Stomach (tissue), 9 donors: ENCODE data around the gene AGAP1. TPM values are rescaled to one million over a fixed set of nuclear protein-coding genes. Genes with fewer than 3 reads are reported as not detected.

Experiments
- DNase-seq, 2 donors: peaks; one replicate each; pipeline versions ENCODE4 v3.0.0 to v3.0.0-alpha.2; 2013 to 2019
- H3K27ac ChIP-seq, 5 donors: fragments of 200-600 bp in 4 of 5; sonication (generic) in 4 of 5; one replicate each; pipeline ENCODE4 v1.5.1; 2013 to 2019; ENCODE audit warnings: mild to moderate bottlenecking in 1 of 5, moderate library complexity in 1 of 5
- H3K27me3 ChIP-seq, 3 donors: fragments of 200-600 bp; sonication (generic); one replicate each; pipeline ENCODE4 v1.5.1; 2017 to 2019; ENCODE audit warnings: mixed run types in 1 of 3
- H3K36me3 ChIP-seq, 4 donors: fragments of 200-600 bp; sonication (generic); 1 replicate in 3 of 4; 2 replicates in 1 of 4; pipeline ENCODE4 v1.5.1; 2016 to 2019
- H3K4me1 ChIP-seq, 4 donors: fragments of 200-600 bp; sonication (generic); one replicate each; pipeline ENCODE4 v1.5.1; 2016 to 2019
- H3K4me3 ChIP-seq, 4 donors: fragments of 200-600 bp; sonication (generic) in 3 of 4; one replicate each; pipeline ENCODE4 v1.5.1; 2016 to 2019; ENCODE audit warnings: mild to moderate bottlenecking in 1 of 4
- H3K9me3 ChIP-seq, 4 donors: fragments of 200-600 bp; sonication (generic); one replicate each; pipeline ENCODE4 v1.5.1; 2016 to 2019
- EP300 ChIP-seq: sonication (generic); formaldehyde crosslinking; IDR thresholded peaks from one replicate; pipeline ENCODE4 v1.6.1; 2017; ENCODE audit warnings: antibody characterized with exemption
- POLR2A ChIP-seq, 4 donors: fragments of 450-650 bp; IDR thresholded peaks; one replicate each; pipeline ENCODE4 v1.6.1; 2016; ENCODE audit warnings: antibody characterized with exemption in 4 of 4, control low read depth in 2 of 4, mild to moderate bottlenecking in 1 of 4, moderate library complexity in 1 of 4
- POLR2AphosphoS5 ChIP-seq, 3 donors: sonication (generic); formaldehyde crosslinking; IDR thresholded peaks; one replicate each; pipeline ENCODE4 v1.6.1; 2016; ENCODE audit warnings: antibody characterized with exemption in 3 of 3
- WGBS, 5 donors: extraction: QIAGEN DNeasy Blood & Tissue Kit in 3 of 5; methylation state at CpG; one replicate each; pipeline versions ENCODE4 v1.1.5 to v1.1.7; 2013 to 2018; 5-methylcytosine and 5-hydroxymethylcytosine counted together
- intact Hi-C: fragments of 100-400 bp; cut with DNase I; formaldehyde crosslinking; loops from one replicate; pipeline ENCODE4 v1.15.1; 2023; ENCODE audit warnings: low total_unique reads
- polyA plus RNA-seq, 3 donors: library from polyadenylated mRNA; stranded (reverse); fragments of 200-250 nt; gene quantifications; one replicate each; pipeline ENCODE4 v1.2.3, GENCODE V29; 2013
- total RNA-seq, 5 donors: library from RNA; depleted of rRNA; stranded (reverse); fragments of >200 nt; gene quantifications; one replicate each; pipeline versions ENCODE4 v1.1.0 to v1.2.3, GENCODE V29; 2014 to 2016
- TF ChIP-seq, protein P1 (sequence below), 7 experiments: fragments of 450-650 bp in 4 of 7; fragments of 200-600 bp in 3 of 7; sonication (generic) in 3 of 7; IDR thresholded peaks; one replicate each; pipeline ENCODE4 v1.5.1; 2016 to 2019; ENCODE audit warnings: antibody characterized with exemption in 7 of 7, control low read depth in 2 of 7, mild to moderate bottlenecking in 1 of 7
- donor health status: healthy with polysubstance abuse.
- donor health status: Bipolar disorder and iron deficiency.
- donor health status: healthy.

Gene AGAP1
- total and polyA plus RNA-seq, 8 donors, result 4.2 to 139 (median 35.0) TPM

- intact Hi-C loops, result no loop called here
- H3K27me3 ChIP-seq, result no peaks in the 10 kb centered on the region
- H3K4me3 ChIP-seq, result no peak overlapping the region
- peaks cover 0 to 23% (median 11%) of the 10 kb centered on the region in 4 donors for H3K4me1 ChIP-seq
- WGBS, 5 donors, result 53 to 65% (median 56%) methylated on average over 6 of the region's 6 CpGs
- no peak overlapping the region for H3K27ac ChIP-seq
- H3K9me3 ChIP-seq, result no peaks in the 10 kb centered on the region
- TF ChIP-seq POLR2AphosphoS5 (IDR thresholded peaks at IDR 0.05) (no peak), POLR2A (IDR thresholded peaks at IDR 0.05) (no peak), EP300 (no peak)
- TF ChIP-seq, protein P1, sequence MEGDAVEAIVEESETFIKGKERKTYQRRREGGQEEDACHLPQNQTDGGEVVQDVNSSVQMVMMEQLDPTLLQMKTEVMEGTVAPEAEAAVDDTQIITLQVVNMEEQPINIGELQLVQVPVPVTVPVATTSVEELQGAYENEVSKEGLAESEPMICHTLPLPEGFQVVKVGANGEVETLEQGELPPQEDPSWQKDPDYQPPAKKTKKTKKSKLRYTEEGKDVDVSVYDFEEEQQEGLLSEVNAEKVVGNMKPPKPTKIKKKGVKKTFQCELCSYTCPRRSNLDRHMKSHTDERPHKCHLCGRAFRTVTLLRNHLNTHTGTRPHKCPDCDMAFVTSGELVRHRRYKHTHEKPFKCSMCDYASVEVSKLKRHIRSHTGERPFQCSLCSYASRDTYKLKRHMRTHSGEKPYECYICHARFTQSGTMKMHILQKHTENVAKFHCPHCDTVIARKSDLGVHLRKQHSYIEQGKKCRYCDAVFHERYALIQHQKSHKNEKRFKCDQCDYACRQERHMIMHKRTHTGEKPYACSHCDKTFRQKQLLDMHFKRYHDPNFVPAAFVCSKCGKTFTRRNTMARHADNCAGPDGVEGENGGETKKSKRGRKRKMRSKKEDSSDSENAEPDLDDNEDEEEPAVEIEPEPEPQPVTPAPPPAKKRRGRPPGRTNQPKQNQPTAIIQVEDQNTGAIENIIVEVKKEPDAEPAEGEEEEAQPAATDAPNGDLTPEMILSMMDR (IDR thresholded peaks at IDR 0.05), result no peak
- DNase-seq, result no peak
- H3K36me3 ChIP-seq, result no peaks in the 10 kb centered on the region
Observed at GRCh38 chr2:235521844-235522243, 28.0 kb downstream of the AGAP1 start.

- Histone ChIP-seq H3K4me3 (no peak overlapping the region), H3K9me3 (no peaks in the 10 kb centered on the region), H3K36me3 (no peaks in the 10 kb centered on the region), H3K27me3 (no peaks in the 10 kb centered on the region), H3K27ac (no peak overlapping the region), H3K4me1 (peaks cover 0 to 30% (median 10%) of the 10 kb centered on the region in 4 donors)
- no peak for DNase-seq
- 92 to 96% (median 95%) methylated on average over 2 to 5 of the region's 5 CpGs for WGBS, 5 donors
- intact Hi-C loops, result no loop called here
- TF ChIP-seq POLR2AphosphoS5 (IDR thresholded peaks at IDR 0.05) (no peak), EP300 (no peak), POLR2A (IDR thresholded peaks at IDR 0.05) (no peak)
- TF ChIP-seq, protein P1 (IDR thresholded peaks at IDR 0.05), result no peak
Observed at GRCh38 chr2:235523021-235523420, 29.2 kb downstream of the AGAP1 start.

DNA sequence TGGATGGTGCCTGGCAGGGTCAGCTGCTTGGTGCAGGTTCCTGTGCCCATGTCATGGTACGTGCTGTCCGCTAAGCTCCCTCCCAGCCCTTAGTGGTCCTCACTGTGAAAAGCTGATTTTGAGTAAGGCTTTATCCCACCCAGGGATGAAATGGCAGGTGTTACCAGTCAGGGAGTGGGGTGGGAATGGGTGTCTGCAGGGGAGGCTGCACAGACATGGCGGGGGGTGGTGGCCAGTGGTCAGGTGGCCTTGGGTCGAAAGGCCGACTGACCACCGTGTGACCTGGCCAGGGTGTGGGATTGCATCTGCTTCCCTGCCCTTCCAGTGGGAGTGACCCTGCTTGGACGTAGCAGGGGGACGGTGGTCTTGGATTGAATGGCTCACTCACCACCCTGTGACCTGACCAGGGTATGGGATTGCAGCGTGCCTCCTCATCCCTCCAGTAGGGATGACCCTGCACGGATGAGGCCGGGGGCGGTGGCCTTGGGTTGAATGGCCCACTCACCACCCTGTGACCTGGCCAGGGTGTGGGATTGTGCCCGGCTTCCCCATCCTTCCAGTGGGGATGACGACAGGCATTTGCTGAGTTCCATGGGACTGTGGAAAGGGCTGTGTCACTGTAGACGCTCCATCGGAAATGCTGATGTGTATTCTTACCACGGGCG lies 29.8 kb downstream of the AGAP1 start:
- TF ChIP-seq POLR2AphosphoS5 (IDR thresholded peaks at IDR 0.05) (no peak), EP300 (no peak)
- TF ChIP-seq, protein P1 (IDR thresholded peaks at IDR 0.05), result no peak
- Histone ChIP-seq H3K4me1 (peaks cover 0 to 30% (median 8%) of the 10 kb centered on the region in 4 donors), H3K36me3 (no peaks in the 10 kb centered on the region), H3K9me3 (no peaks in the 10 kb centered on the region), H3K27me3 (no peaks in the 10 kb centered on the region), H3K4me3 (no peak overlapping the region), H3K27ac (no peak overlapping the region)
- 89 to 97% (median 96%) methylated on average over 9 to 18 of the region's 18 CpGs for WGBS, 5 donors
- no peak for DNase-seq
- intact Hi-C loops, result no loop called here

DNA sequence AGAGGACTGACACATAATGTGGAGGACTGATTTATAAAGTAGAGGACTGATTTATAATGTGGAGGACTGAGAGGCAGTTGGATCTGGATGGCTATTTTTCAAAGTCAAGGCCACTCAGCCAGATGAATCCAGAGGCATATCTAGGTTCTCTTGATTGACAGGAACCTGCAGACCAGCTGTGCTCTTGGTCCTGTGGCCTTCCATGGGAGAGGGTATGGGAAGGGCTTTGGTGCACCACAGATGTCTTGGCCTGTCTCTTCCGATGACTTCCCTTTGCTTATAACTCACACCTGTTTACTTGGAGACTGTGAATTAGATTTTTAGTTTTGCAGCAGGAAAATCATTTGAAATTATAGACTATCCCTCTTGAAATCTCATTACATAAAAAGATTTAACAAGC lies 32.3 kb downstream of the AGAP1 start:
- peaks cover 0 to 30% (median 7%) of the 10 kb centered on the region in 4 donors for H3K4me1 ChIP-seq
- no peak overlapping the region for H3K4me3 ChIP-seq
- no peak for TF ChIP-seq POLR2AphosphoS5 (IDR thresholded peaks at IDR 0.05)
- TF ChIP-seq, protein P1 (IDR thresholded peaks at IDR 0.05), result no peak
- TF ChIP-seq POLR2A (IDR thresholded peaks at IDR 0.05), result no peak
- no peak for TF ChIP-seq EP300
- no peak for DNase-seq
- WGBS, 5 donors, result 75 to 92% (median 85%) methylated on average over 1 of the region's 1 CpG
- H3K9me3 ChIP-seq, result no peaks in the 10 kb centered on the region
- H3K36me3 ChIP-seq, result no peaks in the 10 kb centered on the region
- H3K27me3 ChIP-seq, result no peaks in the 10 kb centered on the region
- no peak overlapping the region for H3K27ac ChIP-seq
- intact Hi-C loops, result no loop called here
